NCI-H510A (cell line): ENCODE measurements around the gene RTL10.
"Not testable (repeated sequence)": the region's sequence is repeated elsewhere in the genome, so short reads cannot be mapped to it uniquely, and the experiment has no call there.

Experiments used
- DNase-seq: peaks from one replicate; lab custom pipeline; 2025; lab: John Stamatoyannopoulos, UW

Gene RTL10

GRCh38 chr22:19843107-19843856 lies 11.4 kb downstream of the RTL10 start:
- DNase-seq, result no peak

- no peak for DNase-seq
Measured at GRCh38 chr22:19842393-19843106, 12.1 kb downstream of the RTL10 start.

GRCh38 chr22:19841641-19842392 lies 12.9 kb downstream of the RTL10 start:
- no peak for DNase-seq

- DNase-seq, result no peak
Measured at GRCh38 chr22:19840955-19841640, 13.6 kb downstream of the RTL10 start.

- DNase-seq, result no peak
Measured at GRCh38 chr22:19840059-19840458, 14.6 kb downstream of the RTL10 start.

- DNase-seq, result no peak
Measured at GRCh38 chr22:19837915-19838314, 16.8 kb downstream of the RTL10 start.

GRCh38 chr22:19836512-19836911 lies 18.2 kb downstream of the RTL10 start:
- no peak for DNase-seq

GRCh38 chr22:19834599-19834998 lies 20.1 kb downstream of the RTL10 start:
- no peak for DNase-seq

- not testable (repeated sequence) for DNase-seq
Measured at GRCh38 chr22:19833327-19833726, 21.3 kb downstream of the RTL10 start.

GRCh38 chr22:19832476-19833108 lies 22.1 kb downstream of the RTL10 start:
- DNase-seq, result no peak

GRCh38 chr22:19831979-19832378 lies 22.7 kb downstream of the RTL10 start:
- DNase-seq, result not testable (repeated sequence)

- DNase-seq, result no peak
Measured at GRCh38 chr22:19831016-19831415, 23.7 kb downstream of the RTL10 start.

- DNase-seq, result no peak
Measured at GRCh38 chr22:19828035-19828401, 26.7 kb downstream of the RTL10 start.

- no peak for DNase-seq
Measured at GRCh38 chr22:19827341-19828034, 27.2 kb downstream of the RTL10 start.

GRCh38 chr22:19826619-19826950 lies 28.1 kb downstream of the RTL10 start:
- no peak for DNase-seq

GRCh38 chr22:19825904-19826618 lies 28.6 kb downstream of the RTL10 start:
- DNase-seq, result no peak

- no peak for DNase-seq
Measured at GRCh38 chr22:19824926-19825339, 29.7 kb downstream of the RTL10 start.

GRCh38 chr22:19824212-19824925 lies 30.3 kb downstream of the RTL10 start:
- no peak for DNase-seq

GRCh38 chr22:19823902-19824211 lies 30.8 kb downstream of the RTL10 start:
- DNase-seq, result no peak
